Activated CD8-positive, alpha-beta memory T cell treated with anti-CD3 and anti-CD28 coated beads, Interleukin-2, amount 10 ng/mL, durations not matched to agents 7 days and 5 days (primary cell): ENCODE results near the gene FCHSD2. TPM values are rescaled to one million over a fixed set of nuclear protein-coding genes. Genes with fewer than 3 reads are reported as not detected.

ENCODE experiments used
- ATAC-seq: fragments of 150-1000 bp; cut with Tn5 transposase; one replicate; pipeline ENCODE4 v1.10.0; 2021; ENCODE audit warnings: moderate library complexity
- CTCF ChIA-PET: fragments of 350-600 bp; sonication (Branson Sonifier 250); formaldehyde crosslinking; loops from one replicate; lab custom pipeline; 2021; ENCODE audit warnings: antibody characterized with exemption; lab: Charles Lee
- DNase-seq: peaks from one replicate; pipeline ENCODE4 v3.0.0-alpha.2; 2020
- H3K27ac Mint-ChIP-seq: one replicate; pipeline ENCODE4 v1.8.0; 2021; ENCODE audit warnings: mild to moderate bottlenecking, mixed read lengths
- H3K27me3 Mint-ChIP-seq: one replicate; pipeline ENCODE4 v1.8.0; 2021; ENCODE audit warnings: mixed read lengths
- H3K36me3 Mint-ChIP-seq: one replicate; pipeline ENCODE4 v1.8.0; 2021; ENCODE audit warnings: mild to moderate bottlenecking, mixed read lengths
- H3K4me1 Mint-ChIP-seq: one replicate; pipeline ENCODE4 v1.8.0; 2021; ENCODE audit warnings: mixed read lengths
- H3K4me3 Mint-ChIP-seq: one replicate; pipeline ENCODE4 v1.8.0; 2021; ENCODE audit warnings: mild to moderate bottlenecking, moderate library complexity, mixed read lengths
- H3K9me3 Mint-ChIP-seq: one replicate; pipeline ENCODE4 v1.8.0; 2022; ENCODE audit warnings: low read depth, mixed read lengths
- total RNA-seq, 2 experiments: library from RNA; stranded (reverse); gene quantifications; one replicate each; pipeline ENCODE4 v1.2.3, GENCODE V29; 2021

FCHSD2 gene
- total RNA-seq, 2 experiments from 2014 or later = 42.1 to 71.0 TPM

DNA sequence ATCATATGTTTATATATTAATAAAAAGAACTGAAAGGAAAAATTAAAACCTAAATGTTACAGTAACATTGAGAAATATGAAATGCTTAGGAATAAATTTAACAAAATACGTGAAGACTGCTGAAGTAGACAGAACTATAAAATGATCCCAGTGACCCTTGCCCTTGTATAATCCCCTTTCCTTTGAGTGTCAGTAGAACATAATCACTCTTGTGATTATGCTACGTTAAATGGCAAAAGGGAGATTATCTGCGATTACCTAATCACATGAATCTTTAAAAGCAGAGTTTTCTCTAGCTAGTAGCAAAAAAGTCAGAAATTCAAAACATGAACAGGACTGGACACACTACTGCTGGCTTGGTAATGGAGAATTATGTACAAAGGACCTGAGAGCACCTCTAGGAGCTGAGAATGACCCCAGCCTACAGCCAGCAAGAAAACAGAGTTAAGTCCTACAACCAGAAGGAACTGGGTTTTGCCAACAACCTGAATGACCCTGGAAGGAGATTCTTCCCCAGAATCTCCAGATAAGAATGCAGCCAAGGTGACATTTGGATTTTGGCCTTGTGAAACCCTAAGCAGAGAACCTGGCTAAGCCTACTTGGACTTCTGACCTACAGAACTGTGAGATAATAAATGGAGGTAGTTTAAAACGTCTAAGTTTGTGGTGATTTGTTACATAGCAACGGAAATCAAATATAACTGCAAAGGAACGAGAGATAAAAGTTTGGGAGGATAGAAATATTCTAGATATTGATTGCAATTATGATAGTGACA lies 170.7 kb downstream of the FCHSD2 start:
- peaks cover 61% of the 10 kb centered on the region for H3K4me1 Mint-ChIP-seq
- H3K4me3 Mint-ChIP-seq = no peak overlapping the region
- ATAC-seq = no peak
- peaks cover 46% of the 10 kb centered on the region for H3K36me3 Mint-ChIP-seq
- peaks cover 2% of the 10 kb centered on the region for H3K9me3 Mint-ChIP-seq
- no peak for DNase-seq
- H3K27ac Mint-ChIP-seq = peak overlapping the region; percentile 87
- CTCF ChIA-PET = interaction anchor here (1.5 kb wide), 1 partner anchor 9 kb away, joined by 3 read pairs; no protein-coding TSS in a partner anchor
- H3K27me3 Mint-ChIP-seq = no peaks in the 10 kb centered on the region

DNA sequence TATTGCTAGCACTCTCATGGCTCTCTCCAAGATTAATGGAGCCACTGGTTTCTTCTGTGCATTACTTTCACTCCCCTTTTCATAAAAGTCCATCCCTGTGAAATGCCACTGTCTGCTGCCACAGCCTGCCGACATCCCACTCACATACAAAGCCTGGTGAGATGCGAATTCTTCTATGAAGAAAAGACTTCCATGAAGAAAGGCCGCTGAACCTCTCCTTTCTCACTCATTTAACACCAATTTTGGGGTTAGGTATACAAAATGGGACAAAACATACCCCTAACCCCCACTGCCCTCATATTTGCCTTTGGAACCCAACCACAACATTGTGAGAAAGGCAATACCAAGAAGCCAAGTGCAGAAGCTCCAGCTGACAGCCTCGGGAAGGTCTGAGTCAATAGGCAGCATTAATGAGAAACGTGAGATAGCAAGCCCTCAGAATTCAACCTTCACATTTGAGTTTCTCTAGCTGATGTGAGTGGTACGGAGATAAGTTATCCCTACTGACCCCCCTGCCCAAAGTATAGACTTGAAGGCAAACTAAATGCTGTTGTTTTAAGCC lies 171.5 kb downstream of the FCHSD2 start:
- Mint-ChIP-seq H3K9me3 (peaks cover 2% of the 10 kb centered on the region), H3K27me3 (no peaks in the 10 kb centered on the region), H3K27ac (peak overlapping the region; percentile 87), H3K4me3 (peak overlapping the region; percentile 42), H3K4me1 (peaks cover 62% of the 10 kb centered on the region), H3K36me3 (peaks cover 48% of the 10 kb centered on the region)
- CTCF ChIA-PET = interaction anchor here (1.5 kb wide), 1 partner anchor 10 kb away, joined by 3 read pairs; no protein-coding TSS in a partner anchor
- DNase-seq (peak; percentile 69), ATAC-seq (peak; percentile 43)

DNA sequence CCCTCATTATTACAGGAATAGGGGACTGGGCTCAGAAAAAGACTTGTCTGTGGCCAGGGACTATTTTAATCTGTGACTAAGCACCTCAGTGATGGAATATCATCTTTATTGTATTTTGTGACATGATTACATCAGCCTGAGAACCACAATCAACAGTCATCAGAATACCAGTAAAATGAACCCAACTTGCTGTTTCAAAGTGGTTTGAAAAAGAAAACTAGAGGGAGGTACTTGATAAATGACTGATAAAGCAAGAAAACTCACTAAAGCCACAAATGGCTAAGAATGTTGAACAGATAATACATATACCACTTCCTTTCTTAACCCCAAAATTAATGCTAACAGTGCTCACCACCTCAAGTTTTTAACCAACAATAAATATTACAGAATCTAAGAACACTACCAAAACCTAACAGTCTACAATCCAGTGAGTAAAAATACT lies 172.2 kb downstream of the FCHSD2 start:
- Mint-ChIP-seq H3K4me3 (peak overlapping the region; percentile 52), H3K9me3 (no peaks in the 10 kb centered on the region), H3K36me3 (peaks cover 50% of the 10 kb centered on the region), H3K27ac (peak overlapping the region; percentile 87), H3K4me1 (peaks cover 65% of the 10 kb centered on the region), H3K27me3 (no peaks in the 10 kb centered on the region)
- CTCF ChIA-PET = interaction anchor here (1.5 kb wide), 1 partner anchor 11 kb away, joined by 3 read pairs; no protein-coding TSS in a partner anchor
- DNase-seq (no peak), ATAC-seq (peak; percentile 91)

DNA sequence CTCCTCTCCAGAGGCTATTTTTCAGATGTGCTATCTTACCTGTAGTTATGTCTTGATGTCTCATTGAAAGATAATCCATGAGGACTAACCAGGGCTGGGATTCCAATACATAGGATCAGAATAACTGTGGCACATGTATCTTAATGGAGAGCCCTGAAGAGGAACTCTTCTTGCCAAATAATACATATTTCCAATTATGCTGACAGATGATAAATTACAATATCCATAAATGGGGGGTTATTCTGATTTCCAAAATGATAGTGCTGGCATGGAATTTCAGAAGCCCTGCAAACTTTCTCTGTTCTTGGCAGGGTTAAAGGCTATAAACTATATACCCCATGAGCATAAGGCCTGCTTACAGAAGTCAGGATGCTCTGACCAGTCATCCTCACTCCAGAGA lies 173.7 kb downstream of the FCHSD2 start:
- Mint-ChIP-seq H3K4me3 (no peak overlapping the region), H3K36me3 (peaks cover 42% of the 10 kb centered on the region), H3K4me1 (peaks cover 58% of the 10 kb centered on the region), H3K27ac (peak overlapping the region; percentile 4), H3K9me3 (no peaks in the 10 kb centered on the region), H3K27me3 (no peaks in the 10 kb centered on the region)
- ATAC-seq (no peak), DNase-seq (no peak)
- CTCF ChIA-PET = no interaction called here

DNA sequence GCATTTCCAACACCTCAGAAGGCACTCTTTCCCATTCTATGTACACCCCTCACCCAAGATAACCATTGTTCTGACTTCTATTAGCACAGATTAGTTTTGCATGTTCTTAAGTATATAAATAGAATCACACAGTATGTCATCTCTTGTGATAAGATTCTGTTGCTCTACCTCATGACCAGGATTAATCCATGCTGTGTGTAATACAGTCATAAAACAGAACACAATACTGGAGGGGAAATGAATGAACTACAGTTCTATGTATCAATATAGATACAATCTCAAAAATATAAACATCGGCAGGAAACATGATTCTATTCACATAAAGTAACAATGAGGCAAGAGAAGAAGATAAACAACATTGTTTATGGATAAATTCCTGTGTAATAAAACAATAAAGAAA lies 176.4 kb downstream of the FCHSD2 start:
- ATAC-seq = no peak
- Mint-ChIP-seq H3K4me1 (peaks cover 40% of the 10 kb centered on the region), H3K27me3 (no peaks in the 10 kb centered on the region), H3K4me3 (no peak overlapping the region), H3K9me3 (no peaks in the 10 kb centered on the region), H3K27ac (no peak overlapping the region), H3K36me3 (peaks cover 35% of the 10 kb centered on the region)
- DNase-seq = no peak
- CTCF ChIA-PET = no interaction called here

DNA sequence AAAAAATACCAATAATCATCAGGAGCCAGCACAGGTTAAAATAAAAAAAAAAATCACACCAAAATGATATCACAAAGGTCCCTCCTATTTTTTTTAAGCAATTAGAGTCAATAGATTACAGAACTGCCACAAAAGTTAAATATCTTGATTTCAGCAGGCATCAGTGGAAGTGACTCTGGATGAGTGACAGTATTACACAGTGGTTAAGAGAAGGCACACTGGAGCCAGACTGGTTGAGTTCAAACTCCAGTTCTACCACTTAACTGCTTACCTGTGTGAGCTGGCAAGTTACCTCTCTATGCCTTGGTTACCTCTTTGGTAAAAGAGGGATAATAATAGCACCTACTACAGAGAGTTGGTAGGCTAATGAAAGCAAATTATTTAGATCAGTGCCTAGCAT lies 179.4 kb downstream of the FCHSD2 start:
- Mint-ChIP-seq H3K27me3 (no peaks in the 10 kb centered on the region), H3K9me3 (no peaks in the 10 kb centered on the region), H3K36me3 (peaks cover 42% of the 10 kb centered on the region), H3K4me3 (no peak overlapping the region), H3K4me1 (peaks cover 18% of the 10 kb centered on the region), H3K27ac (no peak overlapping the region)
- CTCF ChIA-PET = no interaction called here
- no peak for DNase-seq
- ATAC-seq = no peak

DNA sequence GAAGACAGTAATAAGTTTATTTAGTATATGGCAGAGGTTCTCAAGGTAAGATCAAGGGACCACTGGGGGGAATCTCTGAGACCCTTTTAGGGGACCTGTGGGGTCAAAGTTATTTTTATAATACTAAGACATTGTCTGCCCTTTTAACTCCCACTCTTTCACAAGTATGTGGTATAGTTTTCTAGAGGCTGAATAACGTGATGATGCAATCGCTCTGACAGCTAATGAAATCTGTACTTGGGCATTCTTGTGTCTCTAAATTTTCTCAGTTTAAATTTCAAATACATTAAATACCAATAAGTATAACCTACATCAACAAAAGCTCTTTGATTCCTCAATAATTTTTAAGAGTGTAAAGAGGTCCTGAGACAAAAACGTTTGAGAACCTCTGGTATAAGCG lies 180.0 kb downstream of the FCHSD2 start:
- DNase-seq (no peak), ATAC-seq (no peak)
- no peak overlapping the region for H3K4me3 Mint-ChIP-seq
- H3K4me1 Mint-ChIP-seq = peaks cover 15% of the 10 kb centered on the region
- H3K36me3 Mint-ChIP-seq = peaks cover 43% of the 10 kb centered on the region
- H3K9me3 Mint-ChIP-seq = peaks cover 2% of the 10 kb centered on the region
- no peak overlapping the region for H3K27ac Mint-ChIP-seq
- no peaks in the 10 kb centered on the region for H3K27me3 Mint-ChIP-seq
- CTCF ChIA-PET = no interaction called here

DNA sequence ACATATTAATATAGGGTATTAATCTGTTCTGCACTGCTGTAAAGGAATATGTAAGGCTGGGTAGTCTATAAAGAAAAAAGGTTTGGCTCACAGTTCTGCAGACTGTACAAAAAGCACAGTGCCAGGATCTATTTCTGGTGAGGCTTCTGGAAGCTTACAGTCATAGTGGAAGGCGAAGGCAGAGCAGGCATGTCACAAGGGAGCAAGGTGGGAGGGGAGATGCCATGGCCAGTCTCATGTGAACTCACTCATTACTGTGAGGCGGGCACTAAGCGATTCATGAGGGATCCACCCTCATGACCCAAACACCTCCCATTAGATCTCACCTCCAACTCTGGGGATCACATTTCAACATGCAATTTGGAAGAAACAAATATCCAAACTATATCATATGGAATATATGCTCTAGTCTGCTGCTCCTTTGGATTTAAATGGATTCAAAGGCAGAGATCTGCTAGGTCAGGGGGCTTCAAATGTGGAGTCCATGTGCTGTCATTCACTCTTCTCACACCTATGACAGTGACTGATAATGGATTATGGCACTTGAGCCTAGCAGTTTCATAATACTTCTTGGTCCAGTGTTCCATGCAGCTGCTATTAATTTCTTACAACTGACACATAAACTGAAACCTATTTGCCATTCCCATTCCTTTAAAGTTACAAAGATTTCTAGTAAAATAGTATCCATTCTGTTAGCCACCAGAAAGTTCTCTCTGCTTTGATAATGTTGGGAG lies 182.0 kb downstream of the FCHSD2 start:
- Mint-ChIP-seq H3K27ac (no peak overlapping the region), H3K4me3 (no peak overlapping the region), H3K4me1 (peaks cover 5% of the 10 kb centered on the region), H3K27me3 (no peaks in the 10 kb centered on the region), H3K9me3 (peaks cover 2% of the 10 kb centered on the region), H3K36me3 (peaks cover 32% of the 10 kb centered on the region)
- CTCF ChIA-PET = no interaction called here
- ATAC-seq = no peak
- no peak for DNase-seq

DNA sequence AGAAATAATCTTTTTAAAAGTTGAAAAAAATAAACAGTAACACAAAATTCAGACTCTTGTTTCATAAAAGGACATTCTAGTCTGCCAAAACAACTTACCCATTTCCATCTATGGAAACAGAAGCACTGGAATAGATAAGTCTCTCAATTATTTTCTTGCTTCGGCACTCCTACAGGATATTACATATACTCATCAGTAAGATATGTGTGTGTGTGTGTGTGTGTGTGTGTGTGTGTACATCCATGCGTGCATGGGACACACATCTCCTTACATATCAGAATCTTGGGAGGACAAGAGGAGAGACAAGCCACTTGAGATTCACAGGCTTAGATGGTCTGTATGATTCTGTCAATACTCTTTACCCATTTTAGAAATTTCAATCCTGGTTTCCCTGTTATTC lies 183.3 kb downstream of the FCHSD2 start:
- CTCF ChIA-PET = no interaction called here
- Mint-ChIP-seq H3K36me3 (peaks cover 25% of the 10 kb centered on the region), H3K4me1 (peaks cover 4% of the 10 kb centered on the region), H3K4me3 (no peak overlapping the region), H3K27ac (no peak overlapping the region), H3K27me3 (no peaks in the 10 kb centered on the region), H3K9me3 (peaks cover 2% of the 10 kb centered on the region)
- no peak for DNase-seq
- ATAC-seq = no peak

DNA sequence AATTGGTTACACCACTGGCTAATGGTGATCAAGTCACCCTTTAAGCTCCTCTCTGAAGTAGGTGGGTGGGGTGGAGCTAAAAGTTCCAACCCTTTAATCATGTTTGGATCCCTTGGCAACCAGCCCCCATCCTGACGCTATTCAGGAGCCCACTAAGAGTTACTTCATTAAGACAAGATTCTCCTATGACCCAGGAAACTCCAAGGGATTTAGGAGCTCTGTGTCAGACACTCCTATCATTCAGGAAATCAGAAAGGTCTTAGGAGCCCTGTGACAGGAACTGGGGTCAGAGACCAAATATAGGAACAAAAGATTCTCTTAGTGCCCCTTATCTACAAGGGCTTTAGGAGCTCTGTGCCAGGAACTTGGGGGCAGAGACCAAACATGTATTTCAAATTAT lies 186.7 kb downstream of the FCHSD2 start:
- no peak overlapping the region for H3K4me3 Mint-ChIP-seq
- DNase-seq (no peak), ATAC-seq (no peak)
- CTCF ChIA-PET = no interaction called here
- H3K27me3 Mint-ChIP-seq = no peaks in the 10 kb centered on the region
- peaks cover 4% of the 10 kb centered on the region for H3K4me1 Mint-ChIP-seq
- peaks cover 23% of the 10 kb centered on the region for H3K36me3 Mint-ChIP-seq
- H3K27ac Mint-ChIP-seq = no peak overlapping the region
- peaks cover 2% of the 10 kb centered on the region for H3K9me3 Mint-ChIP-seq

DNA sequence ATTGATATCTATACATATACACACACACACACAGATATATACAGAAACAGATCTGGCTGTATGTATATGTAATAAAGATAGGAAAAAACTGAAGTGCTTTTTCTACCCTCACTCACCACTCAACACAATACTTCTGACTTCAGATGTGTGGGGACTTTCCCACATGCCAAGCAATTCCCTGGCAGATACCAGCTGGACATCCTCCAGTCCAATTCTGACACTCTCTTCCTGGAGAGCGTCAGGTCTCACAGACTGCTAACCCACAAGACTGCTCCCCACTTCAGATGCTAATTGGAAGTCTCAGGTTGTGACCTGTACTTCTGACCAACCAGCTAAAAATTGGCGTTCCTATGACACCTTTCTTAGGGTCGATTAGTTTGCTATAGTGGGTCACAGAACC lies 187.3 kb downstream of the FCHSD2 start:
- DNase-seq = no peak
- Mint-ChIP-seq H3K9me3 (peaks cover 2% of the 10 kb centered on the region), H3K27ac (no peak overlapping the region), H3K4me1 (peaks cover 4% of the 10 kb centered on the region), H3K27me3 (no peaks in the 10 kb centered on the region), H3K4me3 (no peak overlapping the region), H3K36me3 (peaks cover 20% of the 10 kb centered on the region)
- ATAC-seq = no peak
- CTCF ChIA-PET = no interaction called here

DNA sequence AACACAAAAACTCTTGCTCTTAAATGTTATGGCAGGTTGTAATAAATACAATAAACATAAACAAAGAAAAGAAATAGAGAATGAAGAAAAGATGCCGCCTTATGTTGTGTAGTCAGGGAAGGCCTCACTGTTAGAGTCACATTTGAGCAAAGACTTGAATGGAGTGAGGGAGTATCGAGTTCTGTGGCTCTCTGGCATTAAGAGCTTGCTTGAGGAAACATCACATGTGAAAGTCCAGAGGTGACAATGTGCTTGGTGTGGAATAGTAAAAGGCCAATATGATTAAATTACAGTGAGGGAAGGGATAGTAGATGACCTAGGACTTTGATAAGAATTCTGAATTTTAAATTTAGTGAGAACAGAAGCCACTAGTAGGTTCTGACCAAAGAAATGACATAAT lies 188.5 kb downstream of the FCHSD2 start:
- H3K9me3 Mint-ChIP-seq = peaks cover 2% of the 10 kb centered on the region
- ATAC-seq (no peak), DNase-seq (no peak)
- H3K36me3 Mint-ChIP-seq = peaks cover 21% of the 10 kb centered on the region
- CTCF ChIA-PET = no interaction called here
- no peak overlapping the region for H3K27ac Mint-ChIP-seq
- no peaks in the 10 kb centered on the region for H3K27me3 Mint-ChIP-seq
- H3K4me3 Mint-ChIP-seq = no peak overlapping the region
- peaks cover 4% of the 10 kb centered on the region for H3K4me1 Mint-ChIP-seq

DNA sequence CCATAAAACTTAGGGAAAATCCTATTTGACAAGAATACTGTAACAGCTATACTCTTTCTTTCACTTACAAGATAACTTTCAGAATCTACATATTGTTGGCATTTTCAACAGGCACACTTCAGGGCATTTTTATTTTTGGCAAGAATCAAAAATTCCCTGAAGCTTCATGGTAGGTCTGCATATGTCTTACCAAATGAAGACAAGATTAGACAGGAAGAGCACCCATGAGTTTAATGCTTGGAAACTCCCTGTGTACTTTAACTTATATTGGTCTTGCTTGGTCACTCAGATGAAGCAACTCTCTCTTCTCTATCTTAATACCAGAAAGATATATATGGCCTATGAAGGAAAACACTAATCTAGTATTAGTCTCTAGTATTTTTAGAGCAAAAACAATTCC lies 190.2 kb downstream of the FCHSD2 start:
- H3K9me3 Mint-ChIP-seq = no peaks in the 10 kb centered on the region
- peaks cover 4% of the 10 kb centered on the region for H3K4me1 Mint-ChIP-seq
- no peak for DNase-seq
- H3K27me3 Mint-ChIP-seq = no peaks in the 10 kb centered on the region
- no peak overlapping the region for H3K4me3 Mint-ChIP-seq
- ATAC-seq = no peak
- CTCF ChIA-PET = no interaction called here
- no peak overlapping the region for H3K27ac Mint-ChIP-seq
- H3K36me3 Mint-ChIP-seq = peaks cover 12% of the 10 kb centered on the region
